ENCODE results near the gene SPRTN.

Gene SPRTN

DNA sequence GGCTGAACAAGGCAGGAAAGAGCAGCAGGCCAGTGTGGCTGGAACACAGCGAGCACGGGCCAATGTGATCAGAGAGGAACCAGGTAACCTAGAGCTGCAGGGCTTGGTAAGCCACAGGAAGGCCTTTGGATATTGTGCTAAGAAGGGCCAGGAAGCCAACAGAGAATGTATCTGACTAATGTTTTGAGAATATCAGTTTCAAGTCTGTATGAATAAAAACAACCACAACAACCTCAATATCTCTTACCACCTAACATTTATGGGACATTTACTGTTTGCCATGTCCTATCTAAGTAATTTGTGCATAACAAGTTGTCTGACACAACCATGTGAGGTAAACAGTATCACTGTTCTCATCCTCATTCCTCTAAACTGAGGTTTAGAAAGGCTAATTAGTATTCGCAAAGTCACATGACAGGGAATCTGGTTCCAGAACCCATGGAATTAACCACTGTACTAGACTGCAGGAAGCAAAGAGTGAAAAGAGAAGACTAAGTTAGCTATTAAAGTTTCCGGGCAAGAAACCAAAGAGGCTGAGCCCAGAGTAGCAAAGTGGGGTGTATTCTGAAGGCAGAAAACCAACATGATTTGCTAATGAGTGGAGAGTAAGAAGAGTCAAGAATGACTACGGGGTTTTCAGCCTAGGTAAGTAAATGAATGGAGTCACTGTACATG lies 38.9 kb downstream of the SPRTN start:
- DNase-seq: no peak

GRCh38 chr1:231381729-231382128 lies 43.6 kb downstream of the SPRTN start:
- no peak for DNase-seq

DNA sequence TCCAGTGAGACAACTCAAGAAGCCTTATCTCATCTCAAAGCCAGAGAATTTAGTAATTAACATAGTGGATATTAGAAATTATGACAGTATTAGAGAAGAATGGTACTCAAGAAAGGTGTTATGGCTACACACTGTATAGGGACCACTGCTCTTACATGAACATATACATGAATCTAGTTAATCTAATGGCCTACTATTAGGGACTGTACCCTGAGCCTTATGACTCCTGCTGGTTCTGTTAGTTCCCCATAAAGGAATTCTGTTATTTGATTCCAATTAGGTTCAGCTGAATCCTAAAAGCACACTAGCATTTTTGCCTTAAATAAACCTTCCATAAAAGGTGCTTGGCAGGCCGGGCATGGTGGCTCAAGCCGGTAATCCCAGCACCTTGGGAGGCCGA lies 44.3 kb downstream of the SPRTN start:
- DNase-seq: no peak

- no peak for DNase-seq
Measured at GRCh38 chr1:231383159-231383860, 45.2 kb downstream of the SPRTN start.

- no peak for DNase-seq
Measured at GRCh38 chr1:231384696-231385415, 46.8 kb downstream of the SPRTN start.

DNA sequence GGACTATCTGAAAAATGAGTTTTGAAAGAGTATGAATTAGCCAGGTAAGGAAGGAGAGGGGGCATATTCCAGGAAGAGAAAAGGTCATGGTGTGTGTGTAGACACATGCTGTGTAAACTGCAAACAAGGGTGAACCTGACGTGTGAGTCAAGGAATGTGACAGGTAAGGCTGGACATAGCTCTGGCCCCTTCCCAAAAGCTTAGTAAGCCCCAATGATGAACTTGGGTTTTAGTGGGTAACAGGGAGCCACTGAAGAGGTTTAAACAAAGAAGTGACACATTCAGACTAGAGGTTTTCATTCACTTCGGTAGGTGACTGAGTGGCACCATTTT lies 47.3 kb downstream of the SPRTN start:
- DNase-seq: no peak

- DNase-seq: no peak
Measured at GRCh38 chr1:231386466-231386865, 48.4 kb downstream of the SPRTN start.

- no peak for DNase-seq
Measured at GRCh38 chr1:231387770-231388669, 49.9 kb downstream of the SPRTN start.

DNA sequence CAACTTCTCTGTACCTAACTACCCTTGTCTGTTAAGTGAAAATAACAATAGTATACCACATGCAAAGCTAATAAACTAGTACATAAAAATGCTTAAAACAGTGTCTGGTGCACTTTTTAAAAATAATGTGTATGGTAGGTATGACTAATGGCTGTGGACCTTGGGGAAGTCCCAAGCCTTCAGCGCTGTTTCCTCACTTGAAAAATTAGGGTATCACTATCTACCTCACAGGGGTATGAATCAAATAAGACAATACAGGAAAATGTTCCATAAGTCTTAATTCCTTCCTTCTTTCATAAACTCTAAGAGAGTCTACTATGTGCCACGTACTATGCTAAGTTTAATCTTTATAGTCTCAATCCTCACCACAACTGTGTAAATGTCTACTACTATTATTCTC lies 52.0 kb downstream of the SPRTN start:
- no peak for DNase-seq

DNA sequence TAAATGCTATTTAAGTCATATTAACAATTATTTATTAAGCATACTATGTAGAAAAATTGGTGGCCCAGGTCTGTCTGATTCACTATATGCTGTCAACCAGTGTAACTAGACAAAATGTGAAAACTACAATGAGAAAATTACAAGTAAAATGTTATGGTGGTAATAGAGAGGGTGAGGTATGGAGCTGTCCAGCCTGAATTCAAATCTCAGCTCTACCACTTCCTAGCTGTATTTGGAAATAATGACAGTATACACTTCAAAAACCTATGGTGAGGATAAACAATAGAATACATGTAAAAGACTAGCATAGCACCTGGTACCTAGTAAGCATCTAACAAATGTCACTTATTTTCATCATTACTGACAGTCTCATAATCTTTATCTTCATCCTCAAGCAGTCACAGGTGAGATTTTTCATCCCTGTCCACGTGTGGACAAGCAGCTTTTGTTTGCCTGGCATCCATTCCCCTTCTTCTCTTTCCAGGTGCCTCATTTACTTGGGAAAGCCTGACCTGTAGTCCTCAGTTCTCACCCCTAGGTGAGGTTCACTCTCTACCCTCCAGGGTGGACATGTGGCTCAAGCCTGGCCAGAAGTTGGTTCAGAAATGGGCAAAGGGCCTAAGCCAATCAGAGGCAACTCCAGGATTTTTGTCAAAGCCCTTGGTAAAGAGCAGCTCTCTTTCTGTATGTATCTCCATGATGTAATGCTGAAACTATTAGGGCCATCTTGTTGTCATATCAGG lies 54.5 kb downstream of the SPRTN start:
- no peak for DNase-seq

GRCh38 chr1:231393668-231394067 lies 55.6 kb downstream of the SPRTN start:
- DNase-seq: no peak

GRCh38 chr1:231395076-231395997 lies 57.2 kb downstream of the SPRTN start:
- DNase-seq: no peak

DNA sequence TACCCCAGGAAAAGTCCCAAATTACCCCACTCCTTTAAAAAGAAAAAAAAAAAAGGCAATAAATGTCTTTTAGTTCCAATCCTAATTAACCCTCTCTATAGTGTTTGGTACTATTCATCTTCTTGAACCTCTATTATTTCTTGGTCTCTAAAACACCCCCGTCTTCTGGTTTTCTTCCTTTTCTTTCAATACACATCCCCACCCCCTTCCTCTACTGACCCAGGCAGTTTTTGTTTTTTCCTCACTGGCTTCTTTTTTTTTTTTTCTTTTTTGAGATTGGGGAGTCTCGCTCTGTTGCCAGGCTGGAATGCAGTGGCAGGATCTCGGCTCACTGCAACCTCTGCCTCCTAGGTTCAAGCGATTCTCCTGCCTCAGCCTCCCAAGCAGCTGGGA lies 57.9 kb downstream of the SPRTN start:
- DNase-seq: no peak

GRCh38 chr1:231396643-231397042 lies 58.5 kb downstream of the SPRTN start:
- DNase-seq: no peak

DNA sequence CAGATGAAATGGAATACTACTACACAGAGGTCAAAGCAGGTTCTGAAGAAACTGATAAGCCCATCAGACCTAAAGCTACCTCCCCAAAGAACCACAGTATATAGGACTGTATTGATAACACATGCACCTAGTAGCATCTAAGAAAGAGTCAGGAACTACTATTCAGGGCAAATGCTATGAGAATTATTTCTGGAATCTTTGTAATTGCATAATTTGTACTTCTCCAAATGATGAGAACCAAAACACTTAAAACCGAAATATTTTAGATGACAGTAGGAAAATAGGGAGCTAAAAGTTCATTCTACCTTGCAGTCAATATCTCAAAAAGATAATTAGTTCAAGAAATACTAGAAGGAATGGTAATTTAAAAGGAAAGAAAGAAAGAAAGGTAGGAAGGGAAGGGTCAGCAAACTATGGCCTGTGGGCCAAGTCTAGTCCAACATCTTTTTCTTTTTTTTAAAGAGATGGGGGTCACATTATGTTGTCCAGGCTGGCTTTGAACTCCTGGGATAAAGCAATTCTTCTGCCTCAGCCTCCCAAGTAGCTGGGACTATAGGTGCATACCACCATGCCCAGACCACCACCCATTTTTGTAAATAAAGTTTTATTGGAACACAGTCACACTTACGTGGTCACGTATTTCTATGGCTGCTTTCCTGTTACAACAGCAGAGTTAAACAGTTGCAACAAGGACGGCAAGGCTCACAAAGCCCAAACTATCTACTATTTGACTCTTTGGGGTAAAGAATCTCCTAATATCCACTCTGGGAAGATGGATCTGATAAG lies 60.0 kb downstream of the SPRTN start:
- no peak for DNase-seq

- DNase-seq: no peak
Measured at GRCh38 chr1:231401478-231401877, 63.4 kb downstream of the SPRTN start.

- no peak for DNase-seq
Measured at GRCh38 chr1:231404318-231404717, 66.2 kb downstream of the SPRTN start.
